ENCODE measurements around the gene NMT1.

DNA sequence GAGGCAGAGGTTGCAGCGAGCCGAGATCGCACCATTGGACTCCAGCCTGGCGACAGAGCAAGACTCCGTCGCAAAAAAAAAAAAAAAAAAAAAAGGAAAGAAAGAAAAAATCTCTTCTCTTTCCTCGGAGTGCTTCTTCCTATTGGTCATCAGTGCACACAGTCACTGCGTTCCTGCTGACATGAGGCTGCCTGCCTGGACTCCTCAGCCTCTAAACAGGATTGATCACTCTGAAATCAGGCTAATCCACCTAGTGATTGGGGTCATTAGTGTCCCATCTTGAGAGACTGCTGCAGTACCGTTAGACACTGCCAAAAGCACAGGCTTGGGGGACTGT lies 40.4 kb downstream of the NMT1 start:
- TF ChIP-seq YY1 (IDR thresholded peaks at IDR 0.05; ENCODE audit: insufficient read depth, insufficient read length), result no peak
- no peak for TF ChIP-seq ZNF274 (IDR thresholded peaks at IDR 0.05; ENCODE audit: low read depth, low read length)
- TF ChIP-seq SUZ12 (IDR thresholded peaks at IDR 0.05; ENCODE audit: extremely low read depth, insufficient read depth, insufficient read length), result no peak

Measured in NT2/D1 (cell line).